Right lung (tissue), 5 donors: Measurements from ENCODE around the gene PLD5. TPM values are rescaled to one million over a fixed set of nuclear protein-coding genes. Genes with fewer than 3 reads are reported as not detected.
A peak's percentile ranks its signal among the peaks of the same experiment; 100 is the strongest.
"Not testable (repeated sequence)": the region's sequence is repeated elsewhere in the genome, so short reads cannot be mapped to it uniquely, and the experiment has no call there.

Experiments used
- DNase-seq, 2 donors: peaks; one replicate each; pipeline ENCODE4 v3.0.0-alpha.2; 2013
- polyA plus RNA-seq, 5 donors: library from polyadenylated mRNA; unstranded; fragments of 120-200 nt; gene quantifications; one replicate each; pipeline versions ENCODE4 v1.2.1 to v1.2.3, GENCODE V29; 2013; ENCODE audit warnings: inconsistent platforms in 1 of 5, low replicate concordance in 1 of 5; ENCODE audit not compliant: insufficient read length in 5 of 5, insufficient read depth in 1 of 5

Gene PLD5
- polyA plus RNA-seq, 5 donors: 0.19 to 0.59 (median 0.36) TPM

DNA sequence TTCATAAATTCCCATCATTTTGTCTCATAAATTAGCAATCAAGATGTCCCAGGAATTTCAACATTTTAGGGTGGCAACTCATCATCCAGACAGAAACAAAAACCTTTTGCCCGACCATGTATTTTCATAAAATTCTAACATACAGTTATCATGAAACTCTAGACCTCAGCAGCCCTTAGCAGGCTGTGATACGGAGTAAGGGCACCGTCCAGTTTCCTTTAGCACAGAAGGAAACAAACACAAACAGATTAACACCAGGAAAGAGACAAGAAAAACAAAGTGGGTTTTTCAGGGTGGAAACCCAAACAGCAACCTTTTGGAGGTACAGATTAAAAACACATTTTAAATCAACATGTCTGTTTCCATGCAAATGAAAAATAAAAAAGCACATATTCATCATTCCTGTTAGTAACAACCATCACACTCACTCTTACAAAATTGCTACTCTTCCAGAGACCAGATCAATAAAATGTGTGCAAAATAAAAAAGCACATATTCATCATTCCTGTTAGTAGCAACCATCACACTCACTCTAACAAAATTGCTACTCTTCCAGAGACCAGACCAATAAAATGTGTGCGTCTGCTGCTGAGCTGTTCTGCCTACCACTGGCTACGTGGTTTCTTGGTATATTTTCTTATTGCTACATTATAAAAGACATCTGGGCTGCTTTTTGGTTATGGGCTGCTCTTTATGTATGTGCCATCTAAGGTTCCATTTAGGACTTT is 241.6 kb downstream of the PLD5 start:
- DNase-seq: not testable (repeated sequence)

GRCh38 chr1:242278406-242278805 is 246.1 kb downstream of the PLD5 start:
- not testable (repeated sequence) for DNase-seq

- not testable (repeated sequence) for DNase-seq
Observed at GRCh38 chr1:242276769-242277168, 247.7 kb downstream of the PLD5 start.

DNA sequence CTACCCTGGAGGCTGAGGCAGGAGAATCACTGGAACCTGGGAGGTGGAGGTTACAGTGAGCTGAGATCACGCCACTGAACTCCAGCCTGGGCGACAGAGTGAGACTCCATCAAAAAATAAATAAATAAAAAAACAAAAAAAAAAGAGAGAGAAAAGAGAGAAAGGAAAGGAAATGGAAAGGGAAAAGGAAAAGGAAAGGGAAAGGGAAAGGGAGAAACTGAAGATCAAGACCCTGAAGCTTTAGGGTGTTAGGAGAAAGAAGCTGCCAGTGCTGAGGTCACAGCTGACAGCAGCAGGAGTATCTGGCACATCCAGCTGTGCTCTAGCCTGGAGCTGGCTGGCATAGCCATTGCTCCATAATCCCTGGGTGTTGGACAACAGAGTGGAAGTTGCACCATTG is 257.5 kb downstream of the PLD5 start:
- not testable (repeated sequence) for DNase-seq

GRCh38 chr1:242264419-242264818 is 260.1 kb downstream of the PLD5 start:
- DNase-seq: not testable (repeated sequence)

GRCh38 chr1:242245255-242245654 is 279.2 kb downstream of the PLD5 start:
- no peak for DNase-seq

DNA sequence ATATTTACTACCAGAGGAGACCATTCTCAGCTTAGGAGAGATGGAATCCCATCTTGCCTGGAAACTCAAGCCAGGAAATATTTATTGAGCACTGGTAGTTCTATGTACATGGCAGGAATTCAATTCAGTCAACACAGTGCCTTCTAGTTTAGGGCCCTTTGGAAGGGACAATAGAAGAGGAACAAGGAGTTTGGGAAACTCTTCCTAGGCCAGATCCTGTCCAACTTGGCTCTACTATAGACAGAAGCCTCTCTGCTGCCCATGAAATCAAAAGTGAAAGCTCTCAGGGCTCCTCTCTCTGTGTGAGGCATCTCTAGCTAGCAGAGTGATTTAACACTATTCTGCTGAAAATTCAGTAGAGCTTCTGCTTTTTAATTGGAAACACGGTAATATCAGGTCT is 281.0 kb downstream of the PLD5 start:
- no peak for DNase-seq

DNA sequence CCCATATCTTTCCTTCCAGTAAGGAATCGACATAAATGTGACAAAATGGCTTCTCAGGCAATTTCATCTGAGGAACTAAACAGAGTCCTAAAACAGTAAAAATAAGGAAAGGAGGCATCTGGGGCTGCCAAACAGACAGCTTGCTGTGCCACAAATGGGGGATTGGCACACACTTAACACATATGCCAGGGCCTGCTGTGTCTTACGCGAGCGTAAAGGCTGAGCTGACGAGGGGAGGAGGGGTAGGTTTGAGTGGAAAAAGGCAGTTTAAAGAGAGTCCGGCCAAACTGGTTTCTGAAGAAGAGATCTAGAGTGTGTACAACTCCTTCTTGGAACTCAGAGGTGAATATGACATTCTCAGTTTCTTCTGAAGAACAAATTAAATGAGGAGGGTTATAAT is 281.5 kb downstream of the PLD5 start:
- DNase-seq: peak in 1 of 2 donors; percentile 33

GRCh38 chr1:242241936-242242335 is 282.6 kb downstream of the PLD5 start:
- DNase-seq: no peak

DNA sequence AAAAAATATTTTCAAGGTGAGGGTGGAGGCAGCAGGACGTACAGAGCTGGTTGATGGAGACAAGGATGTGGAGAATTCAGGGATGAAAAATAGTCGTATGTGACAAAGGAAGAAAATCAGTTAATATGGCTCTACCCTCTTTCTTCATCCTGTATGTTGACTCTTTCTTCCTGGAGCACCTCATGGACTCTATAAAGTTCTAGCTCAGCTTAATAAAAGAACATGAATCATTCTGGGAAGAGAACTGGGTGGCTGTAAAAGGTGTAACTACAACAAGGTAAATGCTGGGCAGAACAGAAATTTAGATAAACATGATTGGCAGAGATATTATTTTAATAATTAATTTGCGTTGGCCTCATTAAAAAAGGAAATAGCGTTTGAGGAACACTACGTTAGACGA is 283.8 kb downstream of the PLD5 start:
- DNase-seq: no peak

DNA sequence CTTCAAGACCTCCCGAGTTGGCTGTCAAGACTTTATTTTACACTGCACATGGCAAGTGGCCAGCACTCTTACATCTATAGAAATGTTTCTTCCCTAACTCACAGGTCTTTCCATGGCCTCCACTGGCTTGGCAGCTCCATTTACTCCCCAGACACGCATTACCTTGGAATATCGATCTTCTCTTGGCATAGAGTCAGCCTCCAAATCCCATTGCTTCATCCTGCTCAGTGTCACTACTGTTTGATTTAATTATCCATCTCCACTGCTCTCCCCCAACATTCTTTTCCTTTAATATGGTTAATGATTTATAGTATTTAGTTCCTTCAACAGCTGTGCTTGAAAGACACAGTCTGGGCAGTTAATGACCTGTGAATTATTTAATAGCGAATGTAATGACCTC is 284.4 kb downstream of the PLD5 start:
- DNase-seq: peak in 1 of 2 donors; percentile 32

GRCh38 chr1:242239398-242239797 is 285.1 kb downstream of the PLD5 start:
- no peak for DNase-seq

DNA sequence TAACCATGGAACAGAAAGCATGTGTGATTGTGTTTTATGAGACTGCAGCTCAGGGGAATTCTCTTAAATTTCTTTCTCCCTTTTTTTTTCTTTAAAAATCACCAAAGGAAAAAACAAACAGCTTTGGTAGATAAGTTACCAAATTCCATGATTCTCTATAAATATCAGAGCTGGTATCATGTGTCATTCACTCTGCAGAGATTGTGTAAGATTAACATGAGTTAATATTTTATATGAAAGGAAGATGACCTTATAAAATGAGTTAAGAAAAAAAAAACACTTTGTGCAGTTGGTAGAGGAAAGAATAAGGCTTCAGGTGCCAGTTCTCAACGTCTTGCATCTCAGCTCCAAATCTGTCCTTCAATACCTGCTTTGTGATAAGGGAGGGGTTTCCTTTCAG is 287.4 kb downstream of the PLD5 start:
- no peak for DNase-seq

DNA sequence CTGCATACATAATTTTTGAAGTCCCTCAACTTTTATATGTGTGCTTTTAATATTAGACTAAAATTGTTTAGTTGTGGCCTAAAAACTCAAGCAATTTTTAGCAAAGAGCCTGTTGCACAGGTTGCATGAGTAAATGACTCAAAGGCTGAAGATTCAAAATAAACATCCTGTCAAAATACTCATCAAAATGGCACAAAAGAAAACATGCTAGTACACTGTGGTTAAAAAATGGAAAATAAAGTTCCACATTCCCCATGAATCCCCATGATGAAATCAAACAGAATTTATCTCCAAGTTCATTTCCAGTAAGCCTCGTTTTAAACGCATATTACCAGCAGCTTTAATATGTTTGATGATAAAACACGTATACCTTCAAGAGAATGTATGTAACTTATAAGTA is 295.5 kb downstream of the PLD5 start:
- no peak for DNase-seq

GRCh38 chr1:242225767-242226573 is 298.5 kb downstream of the PLD5 start:
- DNase-seq: no peak

- DNase-seq: not testable (repeated sequence)
Observed at GRCh38 chr1:242224878-242225766, 299.4 kb downstream of the PLD5 start.

DNA sequence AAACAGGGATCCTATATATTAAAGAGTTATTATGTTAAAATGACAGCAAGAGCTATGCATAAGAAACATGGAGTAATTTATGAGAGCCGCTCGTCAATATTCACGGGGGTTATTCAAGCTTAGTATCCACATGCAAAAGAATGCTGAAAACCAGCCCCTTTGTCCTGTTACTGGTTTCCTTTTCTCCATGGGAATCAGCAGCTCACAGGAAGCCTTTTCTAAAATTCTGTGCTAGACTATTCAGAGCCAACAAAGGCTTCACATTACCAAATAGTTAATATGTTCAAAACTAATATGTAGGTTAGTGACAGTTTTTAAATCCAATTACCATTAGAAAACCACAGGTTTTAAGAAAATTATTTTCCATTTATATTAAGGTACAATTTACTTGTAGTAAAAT is 300.0 kb downstream of the PLD5 start:
- no peak for DNase-seq

- no peak for DNase-seq
Observed at GRCh38 chr1:242219905-242220304, 304.6 kb downstream of the PLD5 start.

GRCh38 chr1:242219298-242219901 is 305.1 kb downstream of the PLD5 start:
- DNase-seq: no peak

DNA sequence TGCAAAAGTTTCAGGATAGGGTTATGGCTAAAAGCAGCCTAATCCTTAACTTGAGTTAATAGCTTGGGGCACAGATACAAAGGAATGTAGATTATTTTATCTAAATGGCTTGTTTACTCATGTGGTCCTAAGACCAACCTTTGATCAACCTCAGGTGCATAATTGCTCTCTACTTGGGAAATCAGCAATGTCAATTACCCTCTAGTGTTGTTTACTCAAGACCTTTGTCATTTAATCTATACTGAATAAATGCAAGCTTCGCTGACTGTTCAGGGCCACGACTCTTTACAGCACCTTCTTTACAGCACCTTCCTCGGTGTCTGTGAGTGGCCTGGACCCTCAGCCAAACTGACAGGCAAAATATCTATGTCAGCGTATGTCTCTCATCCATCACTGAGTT is 308.1 kb downstream of the PLD5 start:
- DNase-seq: no peak

DNA sequence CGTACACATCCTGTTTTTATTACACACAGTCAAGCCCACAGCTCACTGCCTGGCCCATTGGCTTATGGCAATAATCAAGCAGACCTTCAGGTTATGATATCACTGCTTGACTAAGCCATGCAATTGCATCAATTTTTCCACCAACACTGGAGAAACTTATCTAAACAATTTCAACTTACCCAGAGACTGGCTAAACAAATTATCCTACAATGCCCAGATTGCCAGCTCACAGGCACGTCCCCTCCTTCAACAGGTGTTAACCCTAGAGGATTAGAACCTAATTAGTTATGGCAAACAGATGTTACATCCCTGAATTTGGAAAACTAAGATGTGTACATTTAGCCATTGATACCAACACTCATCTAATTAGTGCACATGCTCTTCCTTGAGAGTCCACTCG is 310.0 kb downstream of the PLD5 start:
- DNase-seq: not testable (repeated sequence)

DNA sequence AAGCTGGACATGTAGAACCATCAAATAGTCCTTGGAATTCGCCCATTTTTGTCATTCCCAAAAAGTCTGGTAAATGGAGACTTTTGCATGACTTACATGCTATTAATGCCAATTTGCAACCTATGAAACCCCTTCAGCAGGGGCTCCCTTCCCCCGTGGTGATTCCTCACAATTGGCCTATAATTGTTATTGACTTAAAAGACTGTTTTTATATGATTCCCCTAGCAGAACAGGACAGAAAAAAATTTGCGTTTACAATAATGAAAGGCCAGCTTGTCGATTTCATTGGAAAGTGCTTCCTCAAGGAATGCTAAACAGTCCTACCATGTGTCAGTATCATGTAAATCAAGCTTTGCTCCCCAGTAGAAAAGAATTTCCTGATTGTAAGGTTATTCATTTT is 311.5 kb downstream of the PLD5 start:
- DNase-seq: not testable (repeated sequence)
